ENCODE results near the gene SESTD1.

- TF ChIP-seq EZH2phosphoT487 (IDR thresholded peaks at IDR 0.05; ENCODE audit: borderline replicate concordance) (no peak), RAD21 (IDR thresholded peaks at IDR 0.05; ENCODE audit: low read depth) (no peak), POLR2AphosphoS5 (IDR thresholded peaks at IDR 0.05; ENCODE audit: low read depth, low read length) (no peak)
- TF ChIP-seq, protein P1, sequence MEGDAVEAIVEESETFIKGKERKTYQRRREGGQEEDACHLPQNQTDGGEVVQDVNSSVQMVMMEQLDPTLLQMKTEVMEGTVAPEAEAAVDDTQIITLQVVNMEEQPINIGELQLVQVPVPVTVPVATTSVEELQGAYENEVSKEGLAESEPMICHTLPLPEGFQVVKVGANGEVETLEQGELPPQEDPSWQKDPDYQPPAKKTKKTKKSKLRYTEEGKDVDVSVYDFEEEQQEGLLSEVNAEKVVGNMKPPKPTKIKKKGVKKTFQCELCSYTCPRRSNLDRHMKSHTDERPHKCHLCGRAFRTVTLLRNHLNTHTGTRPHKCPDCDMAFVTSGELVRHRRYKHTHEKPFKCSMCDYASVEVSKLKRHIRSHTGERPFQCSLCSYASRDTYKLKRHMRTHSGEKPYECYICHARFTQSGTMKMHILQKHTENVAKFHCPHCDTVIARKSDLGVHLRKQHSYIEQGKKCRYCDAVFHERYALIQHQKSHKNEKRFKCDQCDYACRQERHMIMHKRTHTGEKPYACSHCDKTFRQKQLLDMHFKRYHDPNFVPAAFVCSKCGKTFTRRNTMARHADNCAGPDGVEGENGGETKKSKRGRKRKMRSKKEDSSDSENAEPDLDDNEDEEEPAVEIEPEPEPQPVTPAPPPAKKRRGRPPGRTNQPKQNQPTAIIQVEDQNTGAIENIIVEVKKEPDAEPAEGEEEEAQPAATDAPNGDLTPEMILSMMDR (IDR thresholded peaks at IDR 0.05 in 2 of 3, conservative IDR thresholded peaks at IDR 0.05 in 1 of 3; ENCODE audit: borderline replicate concordance in 1 of 3, insufficient read depth in 1 of 3, low read depth in 2 of 3, low read length in 2 of 3) = no peak
These were observed 127.4 kb downstream of the SESTD1 start for GRCh38 chr2:179137200-179137759.

All from HCT116 (cell line).